GM19468 (cell line): Measurements from ENCODE around the gene LAMA3.
"Not testable (repeated sequence)": the region's sequence is repeated elsewhere in the genome, so short reads cannot be mapped to it uniquely, and the experiment has no call there.

Experiments
- ATAC-seq: cut with Tn5 transposase; IDR thresholded peaks from one replicate; pipeline ENCODE4 v1.9.1; 2021; ENCODE audit warnings: mild to moderate bottlenecking, moderate library complexity, moderate number of reproducible peaks; ENCODE audit not compliant: unreplicated experiment; ENCODE audit errors: extremely low read depth

Gene LAMA3

DNA sequence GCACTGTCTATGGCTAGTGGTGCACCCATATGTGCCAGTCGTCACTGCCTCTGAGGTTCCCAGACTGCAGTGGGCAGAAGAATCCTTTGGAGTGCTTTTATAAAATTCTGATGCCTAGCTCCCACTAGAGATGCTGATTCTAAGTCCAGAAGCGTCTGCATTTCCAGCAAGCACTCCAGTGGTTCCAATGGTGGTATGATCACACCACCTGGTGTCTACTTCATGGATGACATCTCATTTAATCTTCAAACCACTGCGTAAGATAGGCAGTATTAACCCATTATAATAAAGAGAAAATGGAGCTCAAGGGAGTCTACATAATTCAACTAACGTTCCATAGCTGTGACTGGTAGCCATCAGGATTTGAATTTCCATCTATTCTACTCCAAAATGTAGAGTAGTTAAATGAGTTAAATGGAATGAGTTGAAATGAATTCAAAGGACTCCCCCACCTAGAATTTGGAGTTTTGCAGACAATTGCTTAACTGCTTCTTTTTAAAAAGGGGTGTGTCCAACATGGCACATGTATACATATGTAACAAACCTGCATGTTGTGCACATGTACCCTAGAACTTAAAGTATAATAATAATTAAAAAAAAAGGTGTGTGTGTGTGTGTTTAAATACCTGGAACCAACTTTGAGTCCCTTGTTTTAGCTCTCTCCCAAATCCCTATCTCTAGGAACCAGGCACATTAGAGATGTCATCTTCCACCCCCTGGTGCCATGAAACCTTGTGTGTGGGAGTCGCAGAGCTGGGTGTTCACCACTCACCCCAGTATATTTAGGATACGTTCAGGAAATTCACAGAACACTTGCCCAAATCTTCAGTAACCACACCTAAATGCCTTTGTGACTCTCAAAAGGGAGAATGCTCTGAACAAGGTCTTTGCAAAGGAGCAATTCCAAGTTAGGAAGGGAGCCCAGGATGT lies 14.1 kb downstream of the LAMA3 start:
- no peak for ATAC-seq

DNA sequence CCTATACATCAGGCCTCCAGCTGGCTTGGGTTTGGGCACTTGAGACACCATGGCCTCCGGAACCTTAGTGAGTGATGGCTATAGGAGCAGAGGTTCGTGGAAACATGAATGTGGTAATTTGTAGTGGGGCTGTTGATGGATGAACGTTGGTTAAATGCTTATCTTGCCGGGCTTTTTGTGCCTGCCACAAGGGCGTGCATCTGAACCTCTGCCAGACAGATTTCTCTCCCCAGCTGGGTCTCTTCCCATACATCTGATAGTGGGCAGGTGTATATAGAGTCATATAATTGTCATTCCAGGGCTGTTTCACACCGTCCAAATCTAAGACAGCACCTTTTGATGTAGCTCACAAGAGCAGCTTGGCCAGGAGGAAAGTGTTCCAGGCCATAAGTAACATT lies 14.7 kb downstream of the LAMA3 start:
- no peak for ATAC-seq

DNA sequence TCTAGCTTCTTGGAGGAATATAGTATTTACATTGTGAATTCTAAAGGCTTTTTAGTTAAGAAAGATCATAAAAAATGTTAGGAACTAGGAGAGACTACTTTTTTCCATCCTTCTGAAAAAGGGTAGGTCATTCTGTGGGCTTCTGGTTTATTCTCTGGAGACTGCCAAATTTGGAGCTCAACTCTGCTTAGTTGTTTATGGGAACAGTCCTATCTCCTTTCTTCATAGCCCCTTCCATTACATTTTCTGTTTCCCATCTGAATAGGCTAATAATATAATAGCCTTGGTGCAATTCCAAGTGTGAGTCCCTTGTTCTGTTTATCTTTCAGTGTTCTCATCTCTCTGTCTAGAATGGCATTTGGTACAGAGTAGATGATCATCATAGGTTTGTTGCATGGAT lies 15.6 kb downstream of the LAMA3 start:
- ATAC-seq = no peak

DNA sequence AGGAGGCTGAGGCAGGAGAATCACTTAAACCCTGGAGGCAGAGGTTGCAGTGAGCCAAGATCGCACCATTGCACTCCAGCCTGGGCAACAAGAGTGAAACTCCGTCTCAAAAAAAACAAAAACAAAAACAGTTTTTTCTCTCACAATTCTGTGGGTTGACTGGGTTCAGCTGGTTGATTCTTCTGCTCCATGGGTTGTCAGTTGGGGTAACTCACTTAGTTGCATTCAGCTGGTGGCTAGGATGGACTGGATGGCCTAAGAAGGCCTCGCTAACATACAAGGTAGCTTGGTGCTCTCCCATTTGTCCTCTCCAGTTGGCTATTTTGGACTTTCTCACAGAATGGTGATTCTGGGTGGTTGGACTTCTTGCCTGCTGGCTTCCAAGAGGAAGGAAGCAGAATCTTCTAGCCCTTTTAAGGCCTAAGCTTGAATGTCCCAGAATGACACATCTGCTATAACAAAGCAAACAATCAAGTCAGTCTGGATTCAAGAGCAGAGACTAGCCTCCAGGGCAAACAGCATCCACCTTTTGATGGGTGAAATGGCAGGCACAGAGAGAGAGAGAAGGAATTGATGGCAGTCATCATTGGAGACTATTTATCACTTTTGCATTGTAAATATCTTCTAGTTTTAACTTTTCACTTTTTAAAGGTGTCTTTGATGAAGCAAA lies 17.9 kb downstream of the LAMA3 start:
- ATAC-seq = no peak

DNA sequence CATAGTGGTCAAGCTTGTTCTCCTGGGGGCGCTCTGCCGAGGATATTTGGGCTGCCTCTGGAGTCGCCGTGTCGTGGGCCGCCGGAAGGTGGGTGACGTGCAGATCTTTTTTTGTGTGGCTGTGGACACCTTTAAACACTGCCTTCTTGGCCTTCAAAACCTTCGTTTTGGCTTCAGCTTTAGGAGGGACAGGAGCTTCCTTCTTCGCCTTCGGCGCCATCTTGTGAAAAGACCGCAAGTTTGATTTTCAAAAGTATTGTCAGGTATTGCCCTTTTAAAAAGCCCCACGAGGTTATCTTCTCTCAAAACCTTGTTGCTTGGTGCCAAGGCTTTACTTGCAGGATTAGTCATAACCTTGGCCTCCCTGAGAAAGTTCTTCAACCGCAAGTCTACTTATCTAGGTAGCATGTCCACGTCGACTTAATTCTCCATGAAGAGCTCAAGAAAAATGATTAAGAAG lies 20.8 kb downstream of the LAMA3 start:
- no peak for ATAC-seq

DNA sequence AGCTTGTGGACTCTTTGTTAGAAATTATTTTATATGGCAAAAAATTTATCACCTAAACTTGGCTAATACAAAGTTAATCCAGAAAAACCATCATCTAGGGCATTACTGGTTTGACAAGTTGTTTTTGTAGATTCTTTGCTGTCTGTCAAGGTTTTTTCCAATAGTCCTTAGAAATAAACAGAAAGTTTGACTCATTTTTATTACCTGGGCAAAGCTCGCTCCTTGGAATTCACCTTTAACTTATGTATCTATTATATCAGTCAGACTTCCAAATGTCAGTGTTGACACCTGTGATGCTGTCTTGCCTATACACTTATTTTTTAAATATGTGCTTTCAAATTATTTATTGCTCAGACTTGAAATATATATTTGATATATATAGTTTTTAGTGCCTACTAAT lies 21.7 kb downstream of the LAMA3 start:
- no peak for ATAC-seq

DNA sequence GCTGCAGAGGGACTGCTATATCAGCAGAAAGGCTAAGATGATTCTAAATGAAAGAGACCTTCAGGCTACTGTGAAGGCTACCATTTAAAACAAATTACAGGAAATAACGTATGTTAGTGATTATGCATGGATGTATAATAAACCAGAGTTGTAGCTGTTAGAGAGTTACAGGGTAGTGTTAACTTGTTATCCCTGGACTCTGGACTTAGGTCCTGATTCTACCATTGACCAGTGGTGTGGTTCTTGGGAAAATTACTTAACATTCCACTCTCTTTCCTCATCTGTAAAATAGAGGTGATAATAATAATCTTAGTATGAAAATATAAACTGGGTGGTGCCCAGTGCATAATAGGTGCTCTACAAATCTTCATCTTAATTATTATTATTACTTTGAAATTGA lies 22.2 kb downstream of the LAMA3 start:
- ATAC-seq = no peak

DNA sequence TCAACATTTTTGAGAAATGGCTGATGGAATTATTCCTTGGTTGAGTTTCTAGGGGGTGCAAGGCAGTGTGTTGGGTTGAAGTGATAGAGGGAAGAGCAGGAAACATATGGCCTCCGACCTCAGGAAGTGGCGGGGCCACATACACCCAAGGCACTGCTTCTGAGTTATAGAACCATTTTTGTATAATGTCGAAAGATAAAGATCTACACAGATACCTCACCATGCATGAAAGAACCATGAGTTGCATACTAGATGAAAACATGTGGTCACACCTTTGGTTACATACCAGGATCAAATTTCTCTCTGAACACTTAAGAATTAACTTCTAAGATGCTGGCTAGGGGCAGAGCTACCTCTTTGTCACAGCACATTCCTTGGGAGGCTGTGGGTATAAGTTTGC lies 23.2 kb downstream of the LAMA3 start:
- ATAC-seq = no peak

DNA sequence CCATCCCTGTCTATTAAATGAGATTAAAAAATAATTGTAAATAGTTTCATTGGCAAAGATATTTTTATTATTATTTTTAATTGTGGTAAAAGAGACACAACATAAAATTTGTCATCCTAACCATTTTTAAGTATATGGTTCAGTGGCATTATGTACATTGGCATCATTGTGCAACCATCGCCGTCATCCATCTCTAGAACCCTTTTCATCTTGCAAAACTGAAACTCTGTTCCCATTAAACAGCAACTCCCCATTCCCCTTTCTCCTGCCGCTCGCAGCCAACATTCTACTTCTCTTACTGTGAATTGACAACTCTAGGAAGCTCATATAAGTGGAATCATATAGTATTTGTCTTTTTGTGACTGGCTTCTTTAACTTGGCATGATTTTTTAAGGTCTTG lies 25.3 kb downstream of the LAMA3 start:
- ATAC-seq = no peak

DNA sequence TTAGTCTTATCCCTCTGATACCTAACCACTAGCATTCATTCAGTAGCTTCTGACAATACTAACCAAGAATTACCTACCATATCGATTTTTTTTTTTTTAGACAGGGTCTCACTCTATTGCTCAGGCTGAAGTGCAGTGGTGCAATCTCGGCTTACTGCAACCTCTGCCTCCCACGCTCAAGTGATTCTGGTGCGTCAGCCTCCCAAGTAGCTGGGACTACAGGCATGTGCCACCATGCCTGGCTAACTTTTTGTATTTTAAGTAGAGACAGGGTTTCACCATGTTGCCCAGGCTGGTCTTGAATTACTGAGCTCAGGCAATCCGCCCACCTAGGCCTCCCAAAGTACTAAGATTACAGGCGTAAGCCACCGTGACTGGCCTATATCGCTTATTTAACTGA lies 26.8 kb downstream of the LAMA3 start:
- ATAC-seq = not testable (repeated sequence)

DNA sequence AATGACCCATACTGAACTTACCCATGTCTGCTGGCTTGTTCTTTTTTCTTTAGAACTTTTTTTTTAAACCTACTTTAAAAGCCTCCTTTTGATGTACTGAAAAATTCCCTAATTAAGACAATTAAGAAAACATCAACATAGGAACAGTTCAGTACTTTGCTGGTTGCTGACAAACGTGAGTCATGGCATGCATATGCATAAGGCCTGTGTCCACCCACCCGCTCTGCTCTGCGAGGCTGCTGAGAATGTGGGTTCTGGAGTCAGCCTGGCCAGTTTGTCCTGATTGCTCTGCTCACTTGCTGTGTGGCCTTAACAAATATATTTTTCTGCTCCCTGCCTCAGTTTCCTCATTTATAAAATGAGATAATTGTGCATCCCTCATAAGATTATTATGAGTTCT lies 27.3 kb downstream of the LAMA3 start:
- ATAC-seq = no peak

DNA sequence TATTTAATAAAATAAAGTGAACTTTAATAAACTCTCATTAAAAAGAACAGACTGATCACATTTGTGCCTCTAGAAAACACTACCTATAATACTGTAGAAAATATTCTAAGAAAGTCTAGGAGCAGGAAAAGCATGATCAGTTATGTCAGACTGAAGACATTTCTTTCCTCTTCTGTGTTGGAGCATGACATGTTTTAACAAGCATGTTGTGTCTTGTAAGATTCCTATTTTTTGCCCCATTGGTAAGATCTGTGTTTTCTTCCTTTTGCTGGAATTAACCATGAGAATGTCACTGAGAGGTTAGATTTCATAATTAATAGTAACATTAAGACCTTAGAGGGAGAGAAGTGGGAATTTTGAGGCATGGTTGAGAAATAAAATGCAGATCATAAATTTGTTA lies 27.7 kb downstream of the LAMA3 start:
- ATAC-seq = no peak

DNA sequence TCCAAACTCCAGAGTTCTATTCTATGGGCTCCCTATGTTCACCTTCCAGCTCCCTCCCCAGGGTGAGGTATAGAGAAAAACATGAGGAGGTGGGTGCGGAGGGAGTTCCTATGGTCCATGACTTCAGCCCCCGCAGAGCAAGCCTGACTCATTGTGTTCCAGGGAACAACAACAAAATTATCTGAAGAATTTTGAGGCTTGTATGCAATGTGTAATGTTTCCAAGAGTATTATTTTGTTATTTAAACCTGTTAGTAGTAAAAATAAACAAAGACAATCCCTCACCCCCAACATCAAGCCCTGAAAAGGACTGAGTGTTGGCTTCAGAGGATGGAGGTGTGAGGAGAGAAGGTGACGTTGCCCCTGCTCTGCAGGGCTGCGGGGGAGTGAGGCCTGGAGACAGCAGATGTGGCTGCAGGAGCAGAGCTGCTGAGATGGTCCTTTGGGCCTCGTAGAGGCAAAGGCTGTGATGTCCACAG lies 29.0 kb downstream of the LAMA3 start:
- no peak for ATAC-seq

DNA sequence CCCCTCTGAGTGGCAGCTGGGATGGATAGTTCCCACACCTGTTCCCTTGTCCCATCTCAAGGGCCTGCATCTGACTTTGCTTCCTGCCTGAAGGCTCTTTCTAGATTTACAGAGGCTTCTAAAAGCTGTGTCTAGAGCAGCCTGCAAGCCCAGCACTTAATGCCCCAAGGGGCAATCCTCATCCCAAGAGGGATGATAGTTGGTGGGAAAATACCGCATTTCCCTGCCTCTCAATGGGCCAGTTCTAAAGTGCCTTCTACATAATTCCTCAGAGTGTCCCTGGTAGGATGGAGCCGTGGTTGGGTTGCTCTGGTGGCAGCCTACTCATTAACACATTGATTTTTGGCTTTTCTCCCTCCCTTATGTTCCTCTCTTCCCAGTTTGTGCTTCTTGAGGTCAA lies 29.5 kb downstream of the LAMA3 start:
- ATAC-seq = no peak

DNA sequence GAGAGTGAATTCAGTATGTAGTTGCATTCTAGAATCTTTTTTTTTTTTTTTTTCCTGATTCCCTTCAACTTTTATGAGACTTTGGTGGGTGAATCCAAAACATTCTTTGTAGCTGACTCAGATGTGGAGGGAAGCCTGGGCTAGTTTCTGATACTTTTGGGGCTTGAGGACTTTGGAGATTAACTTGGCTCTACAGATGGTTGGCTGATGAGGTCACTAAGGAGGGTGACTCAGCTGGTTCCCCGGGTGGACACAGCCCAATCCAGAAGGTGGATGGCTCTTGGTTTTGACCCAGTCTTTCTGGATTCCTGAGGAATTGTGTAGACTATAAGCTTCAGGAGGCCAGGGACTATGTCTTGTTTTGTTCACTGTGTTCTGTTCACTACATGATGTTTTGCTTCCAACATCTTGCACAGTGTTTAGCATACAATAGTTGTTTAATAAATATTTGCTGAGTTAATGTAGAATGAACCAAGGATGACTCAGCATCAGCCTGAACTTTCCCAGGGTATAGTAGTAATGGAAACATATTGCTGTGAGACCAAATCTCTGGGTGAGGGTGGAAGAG lies 30.5 kb downstream of the LAMA3 start:
- no peak for ATAC-seq

DNA sequence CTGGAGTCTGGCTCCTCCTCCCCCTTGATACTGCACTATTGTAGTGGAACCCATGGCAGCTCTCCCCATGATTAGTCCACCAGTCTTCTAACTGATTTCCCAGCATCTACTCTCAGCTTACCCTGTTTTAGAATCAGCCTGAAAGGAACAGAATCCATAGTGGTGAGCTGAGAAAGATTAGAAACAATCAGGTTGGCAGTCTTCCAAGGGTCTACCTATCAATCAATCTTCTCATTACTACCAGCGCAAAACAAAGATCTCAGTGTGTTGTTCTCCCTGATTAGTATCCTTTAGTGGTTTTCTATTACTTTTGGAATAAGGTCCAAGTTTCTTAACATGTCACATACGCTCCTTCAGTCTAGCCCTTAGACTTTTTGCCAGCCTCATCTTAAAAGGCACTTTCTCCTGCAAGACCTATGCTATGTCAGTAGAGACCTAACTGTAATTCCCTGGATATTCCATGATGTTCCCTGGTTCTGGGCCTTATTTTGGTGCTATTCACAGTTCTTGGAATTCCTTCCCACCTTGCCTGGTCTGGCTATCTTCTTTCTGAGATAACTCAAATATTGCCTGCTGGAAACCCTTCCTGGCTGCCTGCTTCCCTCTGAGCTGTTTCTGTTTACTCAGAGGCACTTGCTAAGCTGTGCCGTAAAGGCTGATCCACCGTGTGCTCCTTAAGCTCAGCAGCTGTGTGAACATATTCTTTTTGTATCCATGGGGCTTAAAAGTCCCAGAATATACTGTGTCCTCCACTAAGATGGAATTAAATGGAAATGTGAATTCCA lies 32.6 kb downstream of the LAMA3 start:
- ATAC-seq = no peak

DNA sequence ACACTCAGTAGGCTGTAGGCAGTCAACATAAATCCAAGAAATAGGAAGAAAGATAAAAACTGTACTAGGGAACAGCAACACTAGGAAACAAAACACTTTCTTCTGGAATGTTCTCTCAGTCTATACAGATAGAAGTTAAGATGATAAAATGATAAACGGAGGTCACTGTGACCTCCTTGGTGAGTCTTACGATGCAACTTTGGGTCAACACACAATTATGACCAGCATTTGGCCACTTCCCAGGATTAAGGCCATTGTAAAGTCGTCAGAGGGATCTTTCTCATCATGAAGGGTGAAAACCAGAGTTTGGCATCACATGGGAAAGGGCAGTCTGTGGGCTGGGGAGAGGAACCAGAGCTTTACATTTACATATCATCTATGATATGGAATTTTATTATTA lies 33.4 kb downstream of the LAMA3 start:
- ATAC-seq = no peak

DNA sequence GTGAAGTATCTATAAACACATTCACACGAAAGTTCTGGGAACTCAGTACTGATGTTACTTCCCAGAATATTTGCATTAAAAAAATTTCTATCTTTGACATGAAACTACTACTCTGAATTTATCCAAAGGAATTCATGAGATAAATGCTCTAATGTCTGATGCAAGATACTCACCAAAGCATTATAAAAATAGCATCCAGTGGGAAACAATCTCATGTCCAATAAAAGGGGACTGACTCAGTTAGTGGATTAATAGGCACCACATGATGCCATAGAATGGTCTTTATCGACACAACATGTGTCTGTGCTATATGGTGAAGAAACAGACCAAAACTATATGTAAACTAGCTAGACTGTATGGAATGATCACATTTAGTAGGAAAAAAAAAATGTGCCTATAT lies 33.9 kb downstream of the LAMA3 start:
- no peak for ATAC-seq

DNA sequence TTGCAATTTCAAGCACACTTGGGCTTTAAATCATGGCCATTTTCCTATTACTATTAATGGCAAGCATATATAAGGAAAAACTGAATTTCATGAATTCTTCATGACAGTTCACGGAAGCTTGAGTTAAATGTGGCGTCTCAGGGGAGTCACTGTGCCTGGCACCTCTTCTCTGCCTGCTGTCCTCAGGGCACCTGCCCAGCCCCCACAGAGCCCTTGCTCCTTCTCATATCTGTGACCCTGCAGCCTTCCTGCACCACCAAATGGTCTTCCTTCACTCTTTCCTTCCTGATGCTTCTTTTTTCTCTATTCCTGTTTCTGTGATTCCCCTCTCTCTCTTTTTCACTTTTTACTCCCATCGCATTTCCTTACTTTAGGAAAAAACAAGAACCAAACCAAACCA lies 35.4 kb downstream of the LAMA3 start:
- ATAC-seq = no peak

DNA sequence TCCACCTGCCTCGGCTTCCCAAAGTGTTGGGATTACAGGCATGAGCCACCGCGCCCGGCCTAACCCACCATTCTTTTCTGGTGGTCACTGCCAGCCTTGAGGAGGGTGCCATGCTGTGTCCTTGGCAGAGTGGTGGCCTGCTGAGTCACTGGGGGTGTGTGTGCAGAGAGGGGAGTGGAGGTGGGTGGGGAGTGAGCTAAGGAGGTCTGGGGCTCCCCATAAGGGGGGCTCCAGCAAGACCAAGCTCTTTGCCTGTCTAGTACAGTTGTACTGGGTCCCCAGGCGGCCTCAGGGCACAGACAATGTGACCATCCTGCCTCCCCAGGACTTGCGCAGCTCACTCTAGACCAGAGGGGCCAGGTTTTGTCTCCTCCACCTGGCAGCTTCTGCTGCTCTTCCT lies 36.1 kb downstream of the LAMA3 start:
- no peak for ATAC-seq
